ENCODE measurements around the gene NAT8L.

Gene NAT8L

DNA sequence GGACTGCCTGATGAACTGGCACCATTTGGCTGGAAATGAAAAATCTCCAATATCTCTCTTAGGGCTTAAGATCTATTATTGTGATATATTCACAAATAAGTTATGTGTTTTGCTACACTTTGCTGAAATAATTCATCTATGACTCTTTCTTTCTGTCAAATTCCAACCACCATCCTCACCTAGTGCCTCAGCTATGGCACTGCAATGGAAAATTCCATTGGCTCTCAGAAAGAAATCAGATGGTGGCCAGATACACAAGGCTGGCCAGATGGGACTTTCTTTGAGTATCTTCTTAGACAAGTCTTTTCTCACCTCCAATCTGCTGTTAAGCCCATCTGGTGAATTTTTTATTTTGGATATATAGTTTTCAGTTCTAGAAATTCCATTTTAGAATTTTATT lies 28.0 kb downstream of the NAT8L start:
- H3K9ac ChIP-seq = no peak overlapping the region
- no peaks in the 10 kb centered on the region for H3K79me2 ChIP-seq
- no peak overlapping the region for H3K27ac ChIP-seq
- no peaks in the 10 kb centered on the region for H3K36me3 ChIP-seq (ENCODE audit: control insufficient read depth, insufficient read depth, low read length)
- H3K4me1 ChIP-seq = no peaks in the 10 kb centered on the region
- TF ChIP-seq, protein P1, sequence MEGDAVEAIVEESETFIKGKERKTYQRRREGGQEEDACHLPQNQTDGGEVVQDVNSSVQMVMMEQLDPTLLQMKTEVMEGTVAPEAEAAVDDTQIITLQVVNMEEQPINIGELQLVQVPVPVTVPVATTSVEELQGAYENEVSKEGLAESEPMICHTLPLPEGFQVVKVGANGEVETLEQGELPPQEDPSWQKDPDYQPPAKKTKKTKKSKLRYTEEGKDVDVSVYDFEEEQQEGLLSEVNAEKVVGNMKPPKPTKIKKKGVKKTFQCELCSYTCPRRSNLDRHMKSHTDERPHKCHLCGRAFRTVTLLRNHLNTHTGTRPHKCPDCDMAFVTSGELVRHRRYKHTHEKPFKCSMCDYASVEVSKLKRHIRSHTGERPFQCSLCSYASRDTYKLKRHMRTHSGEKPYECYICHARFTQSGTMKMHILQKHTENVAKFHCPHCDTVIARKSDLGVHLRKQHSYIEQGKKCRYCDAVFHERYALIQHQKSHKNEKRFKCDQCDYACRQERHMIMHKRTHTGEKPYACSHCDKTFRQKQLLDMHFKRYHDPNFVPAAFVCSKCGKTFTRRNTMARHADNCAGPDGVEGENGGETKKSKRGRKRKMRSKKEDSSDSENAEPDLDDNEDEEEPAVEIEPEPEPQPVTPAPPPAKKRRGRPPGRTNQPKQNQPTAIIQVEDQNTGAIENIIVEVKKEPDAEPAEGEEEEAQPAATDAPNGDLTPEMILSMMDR (IDR thresholded peaks at IDR 0.05) = no peak
- H3K9me3 ChIP-seq (ENCODE audit: control insufficient read depth, low read length) = no peaks in the 10 kb centered on the region
- H3K4me2 ChIP-seq (ENCODE audit: low read length) = no peak overlapping the region
- no peak overlapping the region for H3K4me3 ChIP-seq (ENCODE audit: low read depth, low read length)
- H3K27me3 ChIP-seq (ENCODE audit: control insufficient read depth, insufficient read depth, low read length) = no peaks in the 10 kb centered on the region
- H2AFZ ChIP-seq = no peak overlapping the region

DNA sequence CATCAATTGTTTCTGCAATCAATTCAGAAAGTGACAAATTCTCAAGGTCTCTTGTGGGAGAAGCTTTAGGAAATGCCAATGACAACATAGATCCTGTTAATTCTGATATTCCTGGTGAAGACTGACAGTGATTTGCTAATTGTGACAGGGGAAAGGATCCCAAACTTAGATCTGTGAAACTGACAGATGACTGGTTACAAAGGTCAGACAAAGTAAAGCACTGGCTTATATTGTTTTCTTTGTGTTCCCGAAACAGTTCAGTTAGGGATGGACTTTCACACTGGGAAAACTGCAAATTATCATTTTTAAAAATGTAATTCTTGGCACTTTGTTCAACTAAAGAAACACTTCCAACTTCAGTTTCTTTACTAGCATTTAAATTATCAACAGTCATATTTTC lies 30.1 kb downstream of the NAT8L start:
- Histone ChIP-seq H3K27me3 (ENCODE audit: control insufficient read depth, insufficient read depth, low read length) (no peaks in the 10 kb centered on the region), H3K4me1 (no peaks in the 10 kb centered on the region), H3K9me3 (ENCODE audit: control insufficient read depth, low read length) (no peaks in the 10 kb centered on the region), H3K4me3 (ENCODE audit: low read depth, low read length) (no peak overlapping the region), H3K36me3 (ENCODE audit: control insufficient read depth, insufficient read depth, low read length) (no peaks in the 10 kb centered on the region), H3K4me2 (ENCODE audit: low read length) (no peak overlapping the region), H3K79me2 (no peaks in the 10 kb centered on the region), H2AFZ (no peak overlapping the region), H3K27ac (no peak overlapping the region), H3K9ac (no peak overlapping the region)
- TF ChIP-seq, protein P1 (IDR thresholded peaks at IDR 0.05) = no peak

DNA sequence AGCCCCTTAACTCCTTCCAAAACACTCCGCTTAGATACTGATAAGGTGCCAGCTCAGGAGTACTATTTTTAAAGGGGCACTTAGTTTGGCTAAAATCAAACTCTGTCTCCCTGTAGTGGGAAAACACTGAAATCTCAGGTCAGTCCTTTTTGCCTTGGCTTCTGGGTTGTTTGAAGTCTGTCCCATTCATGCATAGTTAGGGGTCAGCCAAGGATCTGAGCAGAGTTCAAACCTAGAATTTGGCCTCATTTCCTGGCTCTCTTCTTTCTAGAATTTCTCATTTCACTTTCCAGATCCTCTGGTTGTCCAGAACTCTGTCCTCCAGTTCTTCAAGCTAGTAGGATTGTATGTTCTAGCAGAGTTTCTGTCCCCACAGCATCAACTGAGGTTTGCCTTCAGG lies 31.5 kb downstream of the NAT8L start:
- H3K4me1 ChIP-seq = no peaks in the 10 kb centered on the region
- TF ChIP-seq, protein P1 (IDR thresholded peaks at IDR 0.05) = no peak
- H3K4me2 ChIP-seq (ENCODE audit: low read length) = no peak overlapping the region
- no peak overlapping the region for H2AFZ ChIP-seq
- no peak overlapping the region for H3K9ac ChIP-seq
- no peaks in the 10 kb centered on the region for H3K9me3 ChIP-seq (ENCODE audit: control insufficient read depth, low read length)
- no peaks in the 10 kb centered on the region for H3K27me3 ChIP-seq (ENCODE audit: control insufficient read depth, insufficient read depth, low read length)
- H3K36me3 ChIP-seq (ENCODE audit: control insufficient read depth, insufficient read depth, low read length) = no peaks in the 10 kb centered on the region
- no peak overlapping the region for H3K27ac ChIP-seq
- no peak overlapping the region for H3K4me3 ChIP-seq (ENCODE audit: low read depth, low read length)
- H3K79me2 ChIP-seq = no peaks in the 10 kb centered on the region

DNA sequence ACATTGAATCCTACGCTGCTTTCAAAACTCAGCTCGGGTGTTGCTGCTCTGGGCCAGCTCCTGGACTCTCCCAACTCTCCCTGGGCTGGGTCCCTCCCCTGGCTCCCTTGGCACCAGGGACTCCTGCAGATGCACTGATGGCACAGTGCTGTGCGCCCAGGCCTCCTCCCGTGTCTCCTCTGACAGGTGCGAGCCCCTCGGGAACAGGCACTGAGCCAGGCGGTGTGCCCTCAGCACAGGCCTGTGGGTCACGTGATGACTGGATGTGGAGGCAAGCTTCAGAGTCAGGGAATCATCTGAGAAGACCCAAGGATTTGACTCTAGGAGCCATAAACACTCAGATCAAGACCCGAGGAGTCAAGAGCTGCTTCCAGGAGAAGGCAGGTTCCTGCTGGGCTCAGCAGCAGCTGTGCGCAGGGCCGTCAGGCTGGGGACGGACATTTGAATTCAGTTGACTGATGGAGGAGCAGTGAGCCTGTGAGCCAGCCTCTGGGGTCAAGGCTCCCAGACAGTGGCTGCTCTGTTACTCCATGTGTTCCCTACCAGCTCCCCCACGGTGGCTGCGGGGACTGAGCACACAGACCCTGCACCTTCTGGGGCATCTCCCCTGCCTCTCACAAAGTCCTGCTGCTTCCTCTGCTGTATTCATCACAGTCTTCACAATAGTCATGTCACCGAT lies 33.0 kb downstream of the NAT8L start:
- no peak overlapping the region for H3K4me2 ChIP-seq (ENCODE audit: low read length)
- no peak overlapping the region for H3K27ac ChIP-seq
- H3K4me3 ChIP-seq (ENCODE audit: low read depth, low read length) = no peak overlapping the region
- H3K9ac ChIP-seq = no peak overlapping the region
- H2AFZ ChIP-seq = no peak overlapping the region
- no peaks in the 10 kb centered on the region for H3K79me2 ChIP-seq
- TF ChIP-seq, protein P1 (IDR thresholded peaks at IDR 0.05) = no peak
- H3K4me1 ChIP-seq = no peaks in the 10 kb centered on the region
- H3K36me3 ChIP-seq (ENCODE audit: control insufficient read depth, insufficient read depth, low read length) = no peaks in the 10 kb centered on the region
- H3K9me3 ChIP-seq (ENCODE audit: control insufficient read depth, low read length) = no peaks in the 10 kb centered on the region
- H3K27me3 ChIP-seq (ENCODE audit: control insufficient read depth, insufficient read depth, low read length) = no peaks in the 10 kb centered on the region

DNA sequence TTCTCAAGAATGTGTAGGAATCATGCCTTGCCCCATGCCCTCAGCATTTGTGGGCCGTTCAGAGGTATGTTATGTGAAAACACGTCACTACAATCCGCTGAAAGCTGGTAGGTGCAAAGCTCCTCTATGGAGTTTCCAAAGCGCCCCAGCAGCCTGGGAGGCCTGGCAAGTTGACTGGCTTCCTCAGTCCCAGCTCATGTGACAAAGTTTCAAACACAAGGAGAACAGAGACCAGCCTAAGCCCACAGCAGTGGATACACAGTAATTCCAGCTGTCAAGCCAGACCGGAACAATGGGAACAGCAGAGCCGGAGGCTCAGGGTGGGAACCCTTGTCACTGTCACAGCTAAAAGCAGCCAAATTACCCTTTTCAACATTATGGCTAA lies 33.5 kb downstream of the NAT8L start:
- Histone ChIP-seq H3K9ac (no peak overlapping the region), H3K4me1 (no peaks in the 10 kb centered on the region), H3K4me2 (ENCODE audit: low read length) (no peak overlapping the region), H3K9me3 (ENCODE audit: control insufficient read depth, low read length) (no peaks in the 10 kb centered on the region), H3K79me2 (no peaks in the 10 kb centered on the region), H3K36me3 (ENCODE audit: control insufficient read depth, insufficient read depth, low read length) (no peaks in the 10 kb centered on the region), H2AFZ (no peak overlapping the region), H3K27me3 (ENCODE audit: control insufficient read depth, insufficient read depth, low read length) (no peaks in the 10 kb centered on the region), H3K27ac (no peak overlapping the region), H3K4me3 (ENCODE audit: low read depth, low read length) (no peak overlapping the region)
- TF ChIP-seq, protein P1 (IDR thresholded peaks at IDR 0.05) = no peak
